Activated B cell treated with CpG ODN at 0.5 μM for 24 hours (primary cell): ENCODE data around the gene MT1G. TPM values are rescaled to one million over a fixed set of nuclear protein-coding genes. Genes with fewer than 3 reads are reported as not detected.

Experiments used
- ATAC-seq: fragments of 200-7000 bp; cut with Tn5 transposase; one replicate; pipeline ENCODE4 v1.10.0; 2021; ENCODE audit warnings: low read depth, mild to moderate bottlenecking, moderate library complexity
- CTCF ChIA-PET: fragments of 350-600 bp; sonication (Branson Sonifier 250); formaldehyde crosslinking; loops from one replicate; lab custom pipeline; 2021; ENCODE audit warnings: antibody characterized with exemption; lab: Charles Lee
- POLR2A ChIA-PET: fragments of 350-600 bp; sonication (Branson Sonifier 250); formaldehyde crosslinking; loops from one replicate; lab custom pipeline; 2021; ENCODE audit warnings: antibody characterized with exemption; lab: Charles Lee
- DNase-seq: peaks from one replicate; pipeline ENCODE4 v3.0.0; 2022
- H3K27ac Mint-ChIP-seq: one replicate; pipeline ENCODE4 v1.8.0; 2020; ENCODE audit warnings: mixed read lengths
- H3K27me3 Mint-ChIP-seq: one replicate; pipeline ENCODE4 v1.8.0; 2021; ENCODE audit warnings: mixed read lengths
- H3K36me3 Mint-ChIP-seq: one replicate; pipeline ENCODE4 v1.8.0; 2021; ENCODE audit warnings: low read depth, mixed read lengths
- H3K4me1 Mint-ChIP-seq: one replicate; pipeline ENCODE4 v1.8.0; 2021; ENCODE audit warnings: mixed read lengths
- H3K4me3 Mint-ChIP-seq: one replicate; pipeline ENCODE4 v1.8.0; 2020; ENCODE audit warnings: mild to moderate bottlenecking, mixed read lengths
- H3K9me3 Mint-ChIP-seq: one replicate; pipeline ENCODE4 v1.8.0; 2020; ENCODE audit warnings: mixed read lengths
- CTCF ChIP-seq: fragments of 200-600 bp; IDR thresholded peaks from one replicate; pipeline ENCODE4 v1.8.0; 2022; ENCODE audit warnings: antibody characterized with exemption, mild to moderate bottlenecking
- intact Hi-C: fragments of 100-400 bp; cut with micrococcal nuclease; formaldehyde crosslinking; loops from one replicate; pipeline ENCODE4 v1.15.1; 2024
- total RNA-seq: library from RNA; stranded (reverse); gene quantifications from 2 replicates; pipeline ENCODE4 v1.2.3, GENCODE V29; 2022

The MT1G gene
- total RNA-seq, 1 donor from 2014 or later: 0.69 TPM

- Mint-ChIP-seq H3K27ac (no peak overlapping the region), H3K4me3 (no peak overlapping the region), H3K4me1 (peaks cover 8% of the 10 kb centered on the region), H3K9me3 (no peaks in the 10 kb centered on the region), H3K36me3 (no peaks in the 10 kb centered on the region), H3K27me3 (no peaks in the 10 kb centered on the region)
- ATAC-seq: no peak
- intact Hi-C loops: no loop called here
- DNase-seq: no peak
- CTCF ChIA-PET: interaction anchor here (1.7 kb wide), 1 partner anchor 22 kb away, joined by 4 read pairs; no protein-coding TSS in a partner anchor
- TF ChIP-seq CTCF: no peak
- POLR2A ChIA-PET: no interaction called here
Measured at GRCh38 chr16:56697456-56698155, 29.7 kb upstream of the MT1G start.

GRCh38 chr16:56695246-56695645 is 27.4 kb upstream of the MT1G start:
- Mint-ChIP-seq H3K4me3 (no peak overlapping the region), H3K4me1 (no peaks in the 10 kb centered on the region), H3K27ac (no peak overlapping the region), H3K36me3 (no peaks in the 10 kb centered on the region), H3K27me3 (peaks cover 4% of the 10 kb centered on the region), H3K9me3 (peaks cover 2% of the 10 kb centered on the region)
- CTCF ChIA-PET: no interaction called here
- no peak for DNase-seq
- POLR2A ChIA-PET: no interaction called here
- no peak for ATAC-seq
- no peak for TF ChIP-seq CTCF
- intact Hi-C loops: no loop called here

DNA sequence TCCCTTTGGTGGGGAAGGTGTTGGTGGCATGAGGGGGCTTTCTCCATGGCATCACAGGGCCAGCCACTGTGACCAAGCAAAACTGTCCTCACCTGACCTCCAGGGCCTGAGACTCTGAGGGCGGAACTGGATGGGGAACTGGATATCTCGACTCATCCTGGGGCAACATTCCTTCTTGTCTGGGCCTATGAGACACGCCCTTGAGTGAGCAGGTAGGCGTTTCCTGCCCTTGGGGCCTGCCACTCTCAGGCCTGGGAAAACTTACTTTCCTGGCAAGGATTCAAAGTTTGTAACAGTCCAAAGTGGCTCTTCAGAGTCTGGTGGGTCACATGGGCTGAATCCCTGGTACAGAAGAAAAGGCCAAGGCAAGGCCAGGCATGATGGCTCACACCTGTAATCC is 24.0 kb upstream of the MT1G start:
- no peak for ATAC-seq
- H3K27ac Mint-ChIP-seq: no peak overlapping the region
- POLR2A ChIA-PET: no interaction called here
- intact Hi-C loops: no loop called here
- H3K36me3 Mint-ChIP-seq: no peaks in the 10 kb centered on the region
- H3K4me1 Mint-ChIP-seq: no peaks in the 10 kb centered on the region
- CTCF ChIA-PET: no interaction called here
- TF ChIP-seq CTCF: no peak
- peaks cover 3% of the 10 kb centered on the region for H3K9me3 Mint-ChIP-seq
- H3K4me3 Mint-ChIP-seq: no peak overlapping the region
- DNase-seq: no peak
- peaks cover 8% of the 10 kb centered on the region for H3K27me3 Mint-ChIP-seq

- ChIA-PET CTCF (no interaction called here), POLR2A (no interaction called here)
- Mint-ChIP-seq H3K9me3 (peaks cover 3% of the 10 kb centered on the region), H3K4me3 (no peak overlapping the region), H3K27ac (no peak overlapping the region), H3K36me3 (no peaks in the 10 kb centered on the region), H3K27me3 (peaks cover 12% of the 10 kb centered on the region), H3K4me1 (no peaks in the 10 kb centered on the region)
- no peak for DNase-seq
- no peak for TF ChIP-seq CTCF
- intact Hi-C loops: no loop called here
- ATAC-seq: no peak
Measured at GRCh38 chr16:56690420-56691122, 22.7 kb upstream of the MT1G start.

DNA sequence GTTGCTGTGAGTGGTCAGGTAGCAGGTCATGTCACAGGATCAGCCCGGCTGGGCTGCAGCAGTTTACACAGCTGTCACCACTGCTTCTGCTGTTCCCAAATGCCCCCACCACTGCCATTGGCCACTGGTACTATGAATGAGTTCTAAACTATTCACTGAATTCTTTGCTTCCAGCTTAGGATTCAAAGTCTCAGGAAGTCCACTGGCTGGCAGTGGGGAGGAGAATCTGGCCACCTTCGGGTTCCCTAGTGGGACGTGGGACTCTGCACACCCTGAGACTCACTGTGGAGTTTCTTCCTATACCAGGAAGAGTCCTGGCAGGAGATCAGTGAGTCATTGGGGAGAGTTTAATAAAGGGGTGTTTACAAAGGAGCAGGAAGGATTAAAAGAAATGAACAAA is 21.3 kb upstream of the MT1G start:
- intact Hi-C loops: no loop called here
- Mint-ChIP-seq H3K36me3 (no peaks in the 10 kb centered on the region), H3K4me1 (no peaks in the 10 kb centered on the region), H3K27ac (no peak overlapping the region), H3K4me3 (no peak overlapping the region), H3K9me3 (peaks cover 3% of the 10 kb centered on the region), H3K27me3 (peaks cover 12% of the 10 kb centered on the region)
- TF ChIP-seq CTCF: no peak
- DNase-seq (no peak), ATAC-seq (no peak)
- ChIA-PET CTCF (no interaction called here), POLR2A (no interaction called here)
